IMR-90 (cell line): ENCODE results near the gene CEP70.

Experiments
- CEBPB ChIP-seq: IDR thresholded peaks from 2 replicates; pipeline ENCODE4 v1.6.1; 2012; ENCODE audit warnings: low read depth, low read length, improper control_type of control experiment
- CTCF ChIP-seq: conservative IDR thresholded peaks from 2 replicates; pipeline ENCODE4 v1.5.1; 2012; ENCODE audit warnings: mild to moderate bottlenecking, low read depth, low read length, improper control_type of control experiment
- FOS ChIP-seq: fragments of 150-350 bp; IDR thresholded peaks from 2 replicates; pipeline ENCODE4 v1.6.1; 2016; ENCODE audit warnings: low read depth, low read length
- NFE2L2 ChIP-seq: fragments of 150-350 bp; IDR thresholded peaks from 2 replicates; pipeline ENCODE4 v1.6.1; 2016; ENCODE audit warnings: low read depth, mild to moderate bottlenecking, low read length
- POLR2A ChIP-seq: IDR thresholded peaks from 2 replicates; pipeline ENCODE4 v1.6.1; 2012; ENCODE audit warnings: mild to moderate bottlenecking, low read depth, low read length
- SMC3 ChIP-seq: fragments of 150-350 bp; IDR thresholded peaks from 2 replicates; pipeline ENCODE4 v1.6.1; 2016; ENCODE audit warnings: low read depth, mild to moderate bottlenecking, antibody characterized with exemption, low read length, moderate library complexity
- USF2 ChIP-seq: fragments of 150-350 bp; IDR thresholded peaks from 2 replicates; pipeline ENCODE4 v1.6.1; 2017; ENCODE audit warnings: mild to moderate bottlenecking, antibody characterized with exemption, low read length, low read depth

GRCh38 chr3:138513090-138513843, 80.8 kb downstream of the CEP70 start:
- TF ChIP-seq CTCF (no peak), POLR2A (no peak), FOS (no peak), SMC3 (no peak), NFE2L2 (no peak), USF2 (no peak), CEBPB (no peak)
